ENCODE measurements around the gene SGSM2. TPM values are rescaled to one million over a fixed set of nuclear protein-coding genes. Genes with fewer than 3 reads are reported as not detected.

Gene SGSM2
- total and polyA plus RNA-seq, 2 of the 13 experiments (the other 11 are each of a cell fraction or from before 2014, with no cell fraction given): 30.4 to 51.3 TPM

DNA sequence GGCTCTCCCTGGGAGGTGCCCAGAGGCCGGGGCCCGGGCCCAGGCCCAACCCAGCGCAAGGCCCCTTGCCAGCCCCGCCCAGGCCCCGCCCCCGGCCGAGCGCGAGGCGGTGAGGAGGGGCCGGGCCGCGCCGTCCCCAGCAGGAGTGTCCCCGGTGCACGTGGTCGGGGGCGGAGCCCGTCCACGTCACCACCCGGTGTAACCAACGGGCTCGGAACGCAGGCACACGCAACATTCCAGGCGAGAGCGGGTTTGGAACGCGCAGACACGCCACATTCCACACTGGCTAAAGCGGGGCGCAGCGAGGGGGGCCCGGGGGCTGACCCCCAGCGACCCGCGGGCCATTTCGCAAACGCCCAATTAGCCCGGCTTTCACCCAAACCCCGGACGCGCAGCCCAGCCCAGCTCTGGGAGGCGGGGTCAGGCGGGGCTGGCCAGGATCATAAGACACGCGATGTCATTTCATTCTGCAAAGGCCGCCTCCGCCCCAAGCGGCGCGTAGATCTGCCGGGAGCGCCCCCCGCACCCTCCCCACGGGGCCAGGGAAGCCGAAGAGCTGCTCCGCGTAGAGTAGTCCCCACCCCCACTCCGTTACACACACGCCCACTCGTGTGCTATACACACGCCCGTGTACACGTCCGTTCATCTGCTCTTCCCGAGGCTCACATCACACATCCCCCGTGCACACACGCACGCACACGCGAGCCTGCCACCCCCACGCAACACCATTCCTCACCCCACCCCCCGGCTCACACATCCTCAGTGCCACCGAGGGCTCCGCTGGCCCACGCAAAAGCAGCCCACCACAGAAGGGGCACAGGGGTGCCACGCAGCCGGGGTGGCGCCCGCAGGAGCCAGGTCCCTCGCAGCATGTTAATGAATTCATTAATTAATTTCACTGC is 62.5 kb downstream of the SGSM2 start (continued):
- TF ChIP-seq, protein P1, sequence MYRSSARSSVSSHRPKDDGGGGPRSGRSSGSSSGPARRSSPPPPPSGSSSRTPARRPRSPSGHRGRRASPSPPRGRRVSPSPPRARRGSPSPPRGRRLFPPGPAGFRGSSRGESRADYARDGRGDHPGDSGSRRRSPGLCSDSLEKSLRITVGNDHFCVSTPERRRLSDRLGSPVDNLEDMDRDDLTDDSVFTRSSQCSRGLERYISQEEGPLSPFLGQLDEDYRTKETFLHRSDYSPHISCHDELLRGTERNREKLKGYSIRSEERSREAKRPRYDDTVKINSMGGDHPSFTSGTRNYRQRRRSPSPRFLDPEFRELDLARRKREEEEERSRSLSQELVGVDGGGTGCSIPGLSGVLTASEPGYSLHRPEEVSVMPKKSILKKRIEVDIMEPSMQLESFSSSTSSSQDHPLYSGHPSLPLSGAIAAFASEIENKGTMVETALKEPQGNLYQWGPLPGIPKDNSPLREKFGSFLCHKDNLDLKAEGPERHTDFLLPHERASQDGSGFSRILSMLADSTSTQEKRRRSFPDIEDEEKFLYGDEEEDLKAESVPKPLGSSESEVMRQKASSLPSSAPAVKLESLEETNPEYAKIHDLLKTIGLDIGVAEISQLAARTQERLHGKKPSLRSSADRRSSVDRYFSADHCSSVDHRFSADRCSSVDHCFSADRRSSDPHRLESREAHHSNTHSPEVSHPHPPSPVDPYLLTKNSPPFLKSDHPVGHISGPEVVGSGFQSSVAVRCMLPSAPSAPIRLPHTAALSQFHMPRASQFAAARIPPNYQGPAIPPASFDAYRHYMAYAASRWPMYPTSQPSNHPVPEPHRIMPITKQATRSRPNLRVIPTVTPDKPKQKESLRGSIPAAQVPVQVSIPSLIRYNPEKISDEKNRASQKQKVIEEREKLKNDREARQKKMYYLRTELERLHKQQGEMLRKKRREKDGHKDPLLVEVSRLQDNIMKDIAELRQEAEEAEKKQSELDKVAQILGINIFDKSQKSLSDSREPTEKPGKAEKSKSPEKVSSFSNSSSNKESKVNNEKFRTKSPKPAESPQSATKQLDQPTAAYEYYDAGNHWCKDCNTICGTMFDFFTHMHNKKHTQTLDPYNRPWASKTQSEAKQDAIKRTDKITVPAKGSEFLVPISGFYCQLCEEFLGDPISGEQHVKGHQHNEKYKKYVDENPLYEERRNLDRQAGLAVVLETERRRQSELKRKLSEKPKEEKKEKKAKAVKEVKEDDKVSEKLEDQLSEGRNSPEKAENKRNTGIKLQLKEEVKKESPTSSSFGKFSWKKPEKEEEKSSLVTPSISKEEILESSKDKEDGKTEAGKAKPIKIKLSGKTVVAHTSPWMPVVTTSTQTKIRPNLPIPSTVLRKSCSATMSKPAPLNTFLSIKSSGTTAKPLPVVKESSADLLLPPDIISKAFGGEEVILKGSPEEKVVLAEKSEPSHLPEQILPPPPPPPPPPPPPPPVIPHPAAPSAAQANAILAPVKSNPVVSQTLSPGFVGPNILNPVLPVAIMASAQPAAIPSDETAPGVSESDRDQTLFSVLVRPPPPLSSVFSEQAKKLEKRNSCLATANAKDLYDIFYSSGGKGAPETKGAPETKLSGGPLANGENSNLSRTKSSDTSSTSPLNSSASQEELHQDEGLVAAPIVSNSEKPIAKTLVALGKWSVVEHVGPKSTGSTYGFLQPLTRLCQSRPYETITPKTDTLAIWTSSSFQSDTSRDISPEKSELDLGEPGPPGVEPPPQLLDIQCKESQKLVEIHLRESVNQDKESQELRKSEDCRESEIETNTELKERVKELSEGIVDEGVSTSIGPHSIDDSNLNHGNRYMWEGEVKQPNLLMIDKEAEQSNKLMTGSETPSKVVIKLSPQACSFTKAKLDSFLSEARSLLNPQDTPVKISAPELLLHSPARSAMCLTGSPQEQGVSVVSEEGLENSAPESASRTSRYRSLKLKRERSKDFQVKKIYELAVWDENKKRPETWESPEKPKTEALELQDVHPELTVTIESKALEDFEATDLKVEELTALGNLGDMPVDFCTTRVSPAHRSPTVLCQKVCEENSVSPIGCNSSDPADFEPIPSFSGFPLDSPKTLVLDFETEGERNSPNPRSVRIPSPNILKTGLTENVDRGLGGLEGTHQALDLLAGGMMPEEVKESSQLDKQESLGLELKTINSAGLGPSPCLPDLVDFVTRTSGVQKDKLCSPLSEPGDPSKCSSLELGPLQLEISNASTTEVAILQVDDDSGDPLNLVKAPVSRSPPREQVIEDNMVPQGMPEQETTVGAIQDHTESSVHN (CRISPR knock-in tag; IDR thresholded peaks at IDR 0.05): 0 out of 2 replicates have a peak, but pooled peaks have one; percentile 31
- peak; percentile 47; the same call in 1 of the 2 replicates for TF ChIP-seq ZBTB38 (CRISPR knock-in tag; IDR thresholded peaks at IDR 0.05)
- no peak for TF ChIP-seq RARG (CRISPR knock-in tag; IDR thresholded peaks at IDR 0.05; ENCODE audit: low read depth)
- TF ChIP-seq SMC3 (IDR thresholded peaks at IDR 0.05; ENCODE audit: low read length): no peak
- TF ChIP-seq SRF (IDR thresholded peaks at IDR 0.05; ENCODE audit: low read depth, low read length): no peak
- TF ChIP-seq RFX3 (CRISPR knock-in tag; IDR thresholded peaks at IDR 0.05): no peak
- TF ChIP-seq ZNF552 (CRISPR knock-in tag; IDR thresholded peaks at IDR 0.05; ENCODE audit: borderline replicate concordance): no peak
- TF ChIP-seq, protein P2, sequence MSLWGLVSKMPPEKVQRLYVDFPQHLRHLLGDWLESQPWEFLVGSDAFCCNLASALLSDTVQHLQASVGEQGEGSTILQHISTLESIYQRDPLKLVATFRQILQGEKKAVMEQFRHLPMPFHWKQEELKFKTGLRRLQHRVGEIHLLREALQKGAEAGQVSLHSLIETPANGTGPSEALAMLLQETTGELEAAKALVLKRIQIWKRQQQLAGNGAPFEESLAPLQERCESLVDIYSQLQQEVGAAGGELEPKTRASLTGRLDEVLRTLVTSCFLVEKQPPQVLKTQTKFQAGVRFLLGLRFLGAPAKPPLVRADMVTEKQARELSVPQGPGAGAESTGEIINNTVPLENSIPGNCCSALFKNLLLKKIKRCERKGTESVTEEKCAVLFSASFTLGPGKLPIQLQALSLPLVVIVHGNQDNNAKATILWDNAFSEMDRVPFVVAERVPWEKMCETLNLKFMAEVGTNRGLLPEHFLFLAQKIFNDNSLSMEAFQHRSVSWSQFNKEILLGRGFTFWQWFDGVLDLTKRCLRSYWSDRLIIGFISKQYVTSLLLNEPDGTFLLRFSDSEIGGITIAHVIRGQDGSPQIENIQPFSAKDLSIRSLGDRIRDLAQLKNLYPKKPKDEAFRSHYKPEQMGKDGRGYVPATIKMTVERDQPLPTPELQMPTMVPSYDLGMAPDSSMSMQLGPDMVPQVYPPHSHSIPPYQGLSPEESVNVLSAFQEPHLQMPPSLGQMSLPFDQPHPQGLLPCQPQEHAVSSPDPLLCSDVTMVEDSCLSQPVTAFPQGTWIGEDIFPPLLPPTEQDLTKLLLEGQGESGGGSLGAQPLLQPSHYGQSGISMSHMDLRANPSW (CRISPR knock-in tag; IDR thresholded peaks at IDR 0.05; ENCODE audit: borderline replicate concordance): no peak
- TF ChIP-seq SALL1 (CRISPR knock-in tag; IDR thresholded peaks at IDR 0.05): peak; percentile 27; the same call in 1 of the 2 replicates
- TF ChIP-seq ZBTB8A (CRISPR knock-in tag; IDR thresholded peaks at IDR 0.05; ENCODE audit: borderline replicate concordance, low read depth): no peak
- TF ChIP-seq HOXA5 (CRISPR knock-in tag; IDR thresholded peaks at IDR 0.05): peak; percentile 60; the same call in 1 of the 2 replicates
- TF ChIP-seq, protein P3, sequence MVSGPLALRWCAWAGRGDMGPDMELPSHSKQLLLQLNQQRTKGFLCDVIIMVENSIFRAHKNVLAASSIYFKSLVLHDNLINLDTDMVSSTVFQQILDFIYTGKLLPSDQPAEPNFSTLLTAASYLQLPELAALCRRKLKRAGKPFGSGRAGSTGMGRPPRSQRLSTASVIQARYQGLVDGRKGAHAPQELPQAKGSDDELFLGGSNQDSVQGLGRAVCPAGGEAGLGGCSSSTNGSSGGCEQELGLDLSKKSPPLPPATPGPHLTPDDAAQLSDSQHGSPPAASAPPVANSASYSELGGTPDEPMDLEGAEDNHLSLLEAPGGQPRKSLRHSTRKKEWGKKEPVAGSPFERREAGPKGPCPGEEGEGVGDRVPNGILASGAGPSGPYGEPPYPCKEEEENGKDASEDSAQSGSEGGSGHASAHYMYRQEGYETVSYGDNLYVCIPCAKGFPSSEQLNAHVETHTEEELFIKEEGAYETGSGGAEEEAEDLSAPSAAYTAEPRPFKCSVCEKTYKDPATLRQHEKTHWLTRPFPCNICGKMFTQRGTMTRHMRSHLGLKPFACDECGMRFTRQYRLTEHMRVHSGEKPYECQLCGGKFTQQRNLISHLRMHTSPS (CRISPR knock-in tag; IDR thresholded peaks at IDR 0.05; ENCODE audit: low read depth): peak; percentile 4; the same call in 1 of the 2 replicates

All from HepG2 (cell line).